ENCODE measurements around the gene EEF1B2. TPM values are rescaled to one million over a fixed set of nuclear protein-coding genes. Genes with fewer than 3 reads are reported as not detected.

The EEF1B2 gene
- total and polyA plus RNA-seq, 2 experiments from 2014 or later, result 305 to 673 TPM

DNA sequence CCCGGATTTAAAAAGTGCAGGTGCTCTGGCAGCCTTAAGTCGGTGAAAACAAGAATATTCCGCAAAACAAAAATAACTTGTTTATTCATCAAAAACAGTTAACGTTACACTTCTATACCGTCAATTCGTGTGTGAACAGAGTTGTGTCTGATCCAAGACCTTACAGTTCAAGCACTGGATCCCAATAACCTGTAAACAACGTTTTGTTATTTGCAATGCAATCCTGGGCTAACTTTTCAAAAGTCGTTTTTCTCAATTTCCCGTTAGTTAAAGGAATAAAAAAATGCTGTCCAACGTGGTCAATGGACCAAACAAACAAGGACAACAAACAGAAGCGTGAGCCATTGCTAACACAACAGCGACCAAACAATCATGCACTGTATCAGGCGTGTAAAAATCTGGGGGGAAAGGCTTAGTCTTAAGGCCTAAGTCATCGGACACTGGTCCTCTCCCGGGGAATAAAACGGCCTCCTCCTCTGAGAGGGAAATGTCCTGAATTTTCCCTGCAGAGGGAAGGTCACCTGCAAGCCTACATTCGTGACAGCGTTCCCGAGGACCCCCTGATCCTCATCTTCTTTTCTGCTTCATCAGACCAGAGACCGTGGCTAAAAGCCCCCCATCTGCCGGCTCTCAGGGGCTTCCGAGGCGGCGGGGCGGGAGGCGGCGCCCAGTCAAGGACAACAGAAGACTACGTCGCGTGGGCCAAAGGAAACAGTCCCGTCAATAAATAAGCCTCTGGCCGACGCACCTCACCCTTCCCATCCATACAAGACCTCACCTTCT is 941 bp upstream of the EEF1B2 start (continued):
- TF ChIP-seq EZH2phosphoT487 (IDR thresholded peaks at IDR 0.05; ENCODE audit: unreplicated experiment) (no peak), CTCF (conservative IDR thresholded peaks at IDR 0.05; ENCODE audit: low read depth in 2 of 2) (no peak), ZNF462 (CRISPR knock-in tag; IDR thresholded peaks at IDR 0.05) (no peak)
- TF ChIP-seq, protein P1, sequence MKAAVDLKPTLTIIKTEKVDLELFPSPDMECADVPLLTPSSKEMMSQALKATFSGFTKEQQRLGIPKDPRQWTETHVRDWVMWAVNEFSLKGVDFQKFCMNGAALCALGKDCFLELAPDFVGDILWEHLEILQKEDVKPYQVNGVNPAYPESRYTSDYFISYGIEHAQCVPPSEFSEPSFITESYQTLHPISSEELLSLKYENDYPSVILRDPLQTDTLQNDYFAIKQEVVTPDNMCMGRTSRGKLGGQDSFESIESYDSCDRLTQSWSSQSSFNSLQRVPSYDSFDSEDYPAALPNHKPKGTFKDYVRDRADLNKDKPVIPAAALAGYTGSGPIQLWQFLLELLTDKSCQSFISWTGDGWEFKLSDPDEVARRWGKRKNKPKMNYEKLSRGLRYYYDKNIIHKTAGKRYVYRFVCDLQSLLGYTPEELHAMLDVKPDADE (IDR thresholded peaks at IDR 0.05), result no peak

Measured in GM23338 (cell line).